Measurements from ENCODE around the gene VPS4A.

- TF ChIP-seq CTCF (IDR thresholded peaks at IDR 0.05) (no peak), POLR2A (IDR thresholded peaks at IDR 0.05) (no peak)
Observed at GRCh38 chr16:69313469-69313868, 2.3 kb downstream of the VPS4A start.

All from testis (tissue), 2 donors.